Testis (tissue), 3 donors: ENCODE data around the gene ZBTB40. TPM values are rescaled to one million over a fixed set of nuclear protein-coding genes. Genes with fewer than 3 reads are reported as not detected.

ENCODE experiments used
- DNase-seq: peaks from one replicate; pipeline ENCODE4 v3.0.0-alpha.2; 2019
- H3K27ac ChIP-seq, 2 donors: fragments of 200-600 bp; sonication (generic); one replicate each; pipeline ENCODE4 v1.5.1; 2019
- H3K27me3 ChIP-seq: fragments of 200-600 bp; sonication (generic); one replicate; pipeline ENCODE4 v1.5.1; 2019
- H3K36me3 ChIP-seq: fragments of 200-600 bp; sonication (generic); one replicate; pipeline ENCODE4 v1.5.1; 2017; ENCODE audit warnings: low read depth; ENCODE audit errors: missing control alignments
- H3K4me1 ChIP-seq: fragments of 200-600 bp; sonication (generic); one replicate; pipeline ENCODE4 v1.5.1; 2019
- H3K4me3 ChIP-seq, 2 donors: fragments of 200-600 bp; sonication (generic); one replicate each; pipeline ENCODE4 v1.5.1; 2017 to 2019
- H3K9me3 ChIP-seq: fragments of 200-600 bp; sonication (generic); one replicate; pipeline ENCODE4 v1.5.1; 2017
- POLR2A ChIP-seq: fragments of 450-650 bp; IDR thresholded peaks from one replicate; pipeline ENCODE4 v1.6.1; 2017; ENCODE audit warnings: antibody characterized with exemption, mild to moderate bottlenecking, moderate library complexity
- WGBS, 2 donors: methylation state at CpG; one replicate each; pipeline ENCODE4 v1.1.5; 2018; 5-methylcytosine and 5-hydroxymethylcytosine counted together
- intact Hi-C: fragments of 100-400 bp; cut with DNase I; formaldehyde crosslinking; loops from one replicate; pipeline ENCODE4 v1.15.1; 2023; ENCODE audit warnings: low total_unique reads
- polyA plus RNA-seq: library from polyadenylated mRNA; stranded (reverse); fragments of 350-450 nt; fragmentation: Illumina TruSeq; extraction: RNeasy Lipid Tissue Mini Kit (QIAGEN cat#74804); gene quantifications from one replicate; pipeline ENCODE4 v1.2.3, GENCODE V29; 2014; ENCODE audit warnings: low read depth, low replicate concordance; ENCODE audit not compliant: insufficient read depth
- total RNA-seq, 2 donors: library from RNA; depleted of rRNA; stranded (reverse); fragments of >200 nt; gene quantifications; one replicate each; pipeline ENCODE4 v1.2.3, GENCODE V29; 2016
- TF ChIP-seq, protein P1 (sequence below), 3 experiments: fragments of 450-650 bp in 2 of 3; fragments of 200-600 bp in 1 of 3; sonication (generic) in 1 of 3; IDR thresholded peaks; one replicate each; pipeline ENCODE4 v1.5.1; 2016 to 2019; ENCODE audit warnings: antibody characterized with exemption in 3 of 3, mild to moderate bottlenecking in 2 of 3, moderate library complexity in 1 of 3

ZBTB40 gene
- total and polyA plus RNA-seq, 3 donors from 2014 or later: 15.6 to 28.6 (median 28.1) TPM

- Histone ChIP-seq H3K9me3 (no peaks in the 10 kb centered on the region), H3K27ac (no peak overlapping the region), H3K4me3 (no peak overlapping the region), H3K36me3 (no peaks in the 10 kb centered on the region), H3K27me3 (no peaks in the 10 kb centered on the region), H3K4me1 (no peaks in the 10 kb centered on the region)
- WGBS, 2 donors: 47 to 69% methylated on average over 5 of the region's 5 CpGs
- TF ChIP-seq, protein P1, sequence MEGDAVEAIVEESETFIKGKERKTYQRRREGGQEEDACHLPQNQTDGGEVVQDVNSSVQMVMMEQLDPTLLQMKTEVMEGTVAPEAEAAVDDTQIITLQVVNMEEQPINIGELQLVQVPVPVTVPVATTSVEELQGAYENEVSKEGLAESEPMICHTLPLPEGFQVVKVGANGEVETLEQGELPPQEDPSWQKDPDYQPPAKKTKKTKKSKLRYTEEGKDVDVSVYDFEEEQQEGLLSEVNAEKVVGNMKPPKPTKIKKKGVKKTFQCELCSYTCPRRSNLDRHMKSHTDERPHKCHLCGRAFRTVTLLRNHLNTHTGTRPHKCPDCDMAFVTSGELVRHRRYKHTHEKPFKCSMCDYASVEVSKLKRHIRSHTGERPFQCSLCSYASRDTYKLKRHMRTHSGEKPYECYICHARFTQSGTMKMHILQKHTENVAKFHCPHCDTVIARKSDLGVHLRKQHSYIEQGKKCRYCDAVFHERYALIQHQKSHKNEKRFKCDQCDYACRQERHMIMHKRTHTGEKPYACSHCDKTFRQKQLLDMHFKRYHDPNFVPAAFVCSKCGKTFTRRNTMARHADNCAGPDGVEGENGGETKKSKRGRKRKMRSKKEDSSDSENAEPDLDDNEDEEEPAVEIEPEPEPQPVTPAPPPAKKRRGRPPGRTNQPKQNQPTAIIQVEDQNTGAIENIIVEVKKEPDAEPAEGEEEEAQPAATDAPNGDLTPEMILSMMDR (IDR thresholded peaks at IDR 0.05): no peak
- TF ChIP-seq POLR2A: no peak
- DNase-seq: no peak
- intact Hi-C loops: no loop called here
These were observed 36.1 kb downstream of the ZBTB40 start for GRCh38 chr1:22487781-22488180.

DNA sequence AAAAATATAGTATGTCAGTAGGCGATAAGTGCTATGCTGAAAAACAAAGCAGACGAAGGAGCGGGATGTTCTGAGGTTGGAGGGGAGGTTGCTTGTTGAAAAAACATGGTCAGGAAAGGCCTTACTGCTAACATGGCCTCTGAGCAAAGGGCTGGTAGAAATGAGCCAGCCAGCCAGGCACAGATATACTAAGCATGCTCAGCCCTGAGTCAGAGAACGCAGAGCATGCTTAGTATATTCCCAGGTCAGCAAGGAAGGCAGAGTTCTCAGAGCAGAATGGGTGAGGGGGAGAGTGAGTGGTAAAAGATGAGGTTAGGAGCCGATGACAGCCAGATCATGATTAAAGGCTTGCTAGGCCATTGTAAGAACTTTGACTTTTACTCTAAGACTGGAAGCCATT lies 36.7 kb downstream of the ZBTB40 start:
- TF ChIP-seq, protein P1 (IDR thresholded peaks at IDR 0.05): no peak
- intact Hi-C loops: no loop called here
- Histone ChIP-seq H3K36me3 (no peaks in the 10 kb centered on the region), H3K27ac (no peak overlapping the region), H3K27me3 (no peaks in the 10 kb centered on the region), H3K9me3 (no peaks in the 10 kb centered on the region), H3K4me3 (no peak overlapping the region), H3K4me1 (no peaks in the 10 kb centered on the region)
- WGBS, 2 donors: 91 to 95% methylated on average over 5 of the region's 5 CpGs
- DNase-seq: no peak

DNA sequence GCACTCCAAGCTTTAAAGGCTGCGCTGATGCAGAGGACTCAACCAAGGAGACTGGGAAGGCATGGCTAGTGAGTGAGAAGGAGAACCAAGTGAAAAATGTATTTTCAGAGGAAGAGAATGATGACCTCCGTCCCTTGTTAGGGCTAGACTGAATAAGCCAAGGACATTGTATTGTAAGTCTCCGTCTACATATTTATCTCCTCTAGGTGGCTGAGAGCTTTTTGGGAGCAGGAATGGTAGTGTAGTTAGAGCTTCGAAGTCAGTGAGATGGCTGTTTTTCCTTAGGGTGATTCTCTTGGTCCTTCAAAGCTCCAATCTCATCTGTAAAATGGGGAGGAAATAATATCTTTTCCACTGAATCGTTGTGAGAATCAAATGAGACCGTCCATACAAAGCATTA lies 37.6 kb downstream of the ZBTB40 start:
- no peaks in the 10 kb centered on the region for H3K36me3 ChIP-seq
- TF ChIP-seq, protein P1 (IDR thresholded peaks at IDR 0.05): no peak
- no peak for TF ChIP-seq POLR2A
- no peak overlapping the region for H3K4me3 ChIP-seq
- H3K27ac ChIP-seq: no peak overlapping the region
- intact Hi-C loops: no loop called here
- H3K9me3 ChIP-seq: no peaks in the 10 kb centered on the region
- no peak for DNase-seq
- H3K4me1 ChIP-seq: no peaks in the 10 kb centered on the region
- no peaks in the 10 kb centered on the region for H3K27me3 ChIP-seq
- 89 to 92% methylated on average over 6 of the region's 6 CpGs for WGBS, 2 donors

GRCh38 chr1:22489823-22490222 lies 38.2 kb downstream of the ZBTB40 start:
- Histone ChIP-seq H3K4me3 (no peak overlapping the region), H3K27ac (no peak overlapping the region), H3K36me3 (no peaks in the 10 kb centered on the region), H3K9me3 (no peaks in the 10 kb centered on the region), H3K4me1 (no peaks in the 10 kb centered on the region), H3K27me3 (no peaks in the 10 kb centered on the region)
- TF ChIP-seq, protein P1 (IDR thresholded peaks at IDR 0.05): no peak
- TF ChIP-seq POLR2A: no peak
- no peak for DNase-seq
- WGBS, 2 donors: 86 to 93% methylated on average over 3 to 6 of the region's 6 CpGs
- intact Hi-C loops: no loop called here

- Histone ChIP-seq H3K36me3 (no peaks in the 10 kb centered on the region), H3K9me3 (no peaks in the 10 kb centered on the region), H3K4me3 (no peak overlapping the region), H3K4me1 (no peaks in the 10 kb centered on the region), H3K27me3 (no peaks in the 10 kb centered on the region), H3K27ac (no peak overlapping the region)
- DNase-seq: no peak
- WGBS, 2 donors: 92 to 98% methylated on average over 2 of the region's 2 CpGs
- intact Hi-C loops: no loop called here
- TF ChIP-seq POLR2A: no peak
- TF ChIP-seq, protein P1 (IDR thresholded peaks at IDR 0.05): no peak
These were observed 38.7 kb downstream of the ZBTB40 start for GRCh38 chr1:22490309-22490708.
